ENCODE measurements around the gene TMEM86A. TPM values are rescaled to one million over a fixed set of nuclear protein-coding genes. Genes with fewer than 3 reads are reported as not detected.

The TMEM86A gene
- total and polyA plus RNA-seq, 9 donors = 1.5 to 3.4 (median 3.1) TPM

DNA sequence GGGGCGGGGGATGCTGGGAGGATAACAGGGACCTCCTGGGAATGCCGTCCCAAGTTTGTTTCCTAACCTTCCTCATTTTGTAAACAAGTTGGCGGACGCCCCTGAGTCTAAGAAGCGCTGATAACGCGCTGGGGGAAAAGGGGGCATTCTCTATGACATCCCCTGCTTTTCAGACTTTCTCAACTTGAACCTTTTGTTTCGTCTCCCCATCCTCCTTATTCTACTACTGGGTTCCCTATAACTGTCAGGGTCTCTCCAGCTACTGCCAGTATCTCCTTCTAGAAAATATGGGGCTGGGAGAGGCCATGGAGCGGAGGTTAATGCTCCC is 654 bp downstream of the TMEM86A start:
- Histone ChIP-seq H3K4me3 (ENCODE audit: low read length) (peak overlapping the region; percentile 58), H3K9me3 (replicated peaks; ENCODE audit: control insufficient read depth, low read depth, low read length) (no peaks in the 10 kb centered on the region), H3K27me3 (ENCODE audit: control insufficient read depth, insufficient read depth, low read length) (no peaks in the 10 kb centered on the region), H3K36me3 (ENCODE audit: control insufficient read depth, insufficient read depth, low read length) (peaks cover 2% of the 10 kb centered on the region), H3K4me1 (ENCODE audit: control insufficient read depth, insufficient read depth, low read length) (peaks cover 25% of the 10 kb centered on the region), H3K27ac (ENCODE audit: low read length) (peak overlapping the region; percentile 55)
- no peak for DNase-seq
- no CpG with 5 or more reads among the region's 9 CpGs for WGBS (ENCODE audit: insufficient coverage)

DNA sequence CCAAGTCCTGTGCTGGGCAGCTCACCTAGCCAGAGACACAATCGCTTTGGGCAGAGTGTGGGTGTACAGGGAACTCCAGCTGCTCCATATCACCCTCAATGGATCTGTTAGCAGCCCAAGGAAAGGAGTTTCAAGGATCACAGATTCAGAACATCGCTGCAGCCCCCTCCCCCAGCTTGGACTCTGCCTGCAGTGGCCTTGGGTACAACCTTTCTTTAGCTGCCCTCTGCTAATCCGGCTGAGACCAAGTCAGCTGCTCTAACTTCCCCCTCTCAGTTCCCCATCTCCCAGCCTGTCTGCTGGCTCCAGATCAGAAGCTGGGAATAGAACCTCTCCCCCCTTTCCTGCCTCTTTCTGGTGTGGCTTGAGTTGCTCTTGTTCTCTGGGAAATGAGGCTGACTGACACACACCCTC is 1.3 kb downstream of the TMEM86A start:
- Histone ChIP-seq H3K4me1 (ENCODE audit: control insufficient read depth, insufficient read depth, low read length) (peaks cover 25% of the 10 kb centered on the region), H3K27ac (ENCODE audit: low read length) (peak overlapping the region; percentile 55), H3K36me3 (ENCODE audit: control insufficient read depth, insufficient read depth, low read length) (peaks cover 2% of the 10 kb centered on the region), H3K4me3 (ENCODE audit: low read length) (peak overlapping the region; percentile 58), H3K27me3 (ENCODE audit: control insufficient read depth, insufficient read depth, low read length) (no peaks in the 10 kb centered on the region), H3K9me3 (replicated peaks; ENCODE audit: control insufficient read depth, low read depth, low read length) (no peaks in the 10 kb centered on the region)
- WGBS (ENCODE audit: insufficient coverage) = 47% methylated on average over 3 of the region's 3 CpGs
- DNase-seq = peak; percentile 80

DNA sequence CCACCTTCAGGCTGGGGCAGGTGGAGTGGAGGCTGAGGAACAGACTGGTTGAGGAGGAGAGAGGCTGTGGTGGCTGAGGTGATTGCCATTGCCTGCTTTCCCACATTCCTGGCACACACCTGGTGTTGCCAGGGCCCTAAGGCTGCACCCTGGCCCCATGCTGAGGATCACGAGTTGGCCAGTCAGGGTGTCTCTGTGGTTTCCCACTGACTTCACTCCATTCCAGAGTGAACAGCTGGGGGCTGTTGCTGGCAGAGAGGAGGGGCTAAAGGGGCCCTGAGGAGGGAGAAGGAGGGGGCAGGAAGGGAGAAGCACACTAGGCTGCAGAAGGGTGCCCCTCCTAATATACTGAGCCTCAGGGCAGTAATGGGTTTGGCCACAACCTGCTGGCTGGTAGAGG is 1.8 kb downstream of the TMEM86A start:
- Histone ChIP-seq H3K27ac (ENCODE audit: low read length) (no peak overlapping the region), H3K4me3 (ENCODE audit: low read length) (no peak overlapping the region), H3K36me3 (ENCODE audit: control insufficient read depth, insufficient read depth, low read length) (peaks cover 2% of the 10 kb centered on the region), H3K4me1 (ENCODE audit: control insufficient read depth, insufficient read depth, low read length) (peaks cover 27% of the 10 kb centered on the region), H3K9me3 (replicated peaks; ENCODE audit: control insufficient read depth, low read depth, low read length) (no peaks in the 10 kb centered on the region), H3K27me3 (ENCODE audit: control insufficient read depth, insufficient read depth, low read length) (no peaks in the 10 kb centered on the region)
- WGBS (ENCODE audit: insufficient coverage) = no CpG with 5 or more reads among the region's 1 CpG
- DNase-seq = peak; percentile 42

DNA sequence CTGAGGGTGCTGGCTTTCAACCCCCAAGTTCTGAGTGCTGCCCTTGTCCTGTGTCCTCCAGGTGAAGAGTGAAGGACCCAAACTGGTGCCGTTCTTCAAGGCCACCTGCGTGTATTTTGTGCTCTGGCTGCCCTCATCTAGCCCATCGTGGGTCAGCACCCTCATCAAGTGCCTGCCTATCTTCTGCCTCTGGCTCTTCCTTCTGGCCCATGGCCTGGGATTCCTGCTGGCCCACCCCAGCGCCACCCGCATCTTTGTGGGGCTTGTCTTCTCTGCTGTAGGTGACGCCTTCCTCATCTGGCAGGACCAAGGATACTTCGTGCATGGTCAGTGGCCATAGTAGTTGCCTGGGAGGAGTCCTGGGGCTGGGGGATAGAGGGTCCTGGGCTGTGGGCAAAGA is 2.3 kb downstream of the TMEM86A start:
- Histone ChIP-seq H3K36me3 (ENCODE audit: control insufficient read depth, insufficient read depth, low read length) (peaks cover 2% of the 10 kb centered on the region), H3K9me3 (replicated peaks; ENCODE audit: control insufficient read depth, low read depth, low read length) (no peaks in the 10 kb centered on the region), H3K27me3 (ENCODE audit: control insufficient read depth, insufficient read depth, low read length) (no peaks in the 10 kb centered on the region), H3K4me3 (ENCODE audit: low read length) (no peak overlapping the region), H3K27ac (ENCODE audit: low read length) (no peak overlapping the region), H3K4me1 (ENCODE audit: control insufficient read depth, insufficient read depth, low read length) (peaks cover 32% of the 10 kb centered on the region)
- WGBS (ENCODE audit: insufficient coverage) = 90% methylated on average over 6 of the region's 7 CpGs
- no peak for DNase-seq

DNA sequence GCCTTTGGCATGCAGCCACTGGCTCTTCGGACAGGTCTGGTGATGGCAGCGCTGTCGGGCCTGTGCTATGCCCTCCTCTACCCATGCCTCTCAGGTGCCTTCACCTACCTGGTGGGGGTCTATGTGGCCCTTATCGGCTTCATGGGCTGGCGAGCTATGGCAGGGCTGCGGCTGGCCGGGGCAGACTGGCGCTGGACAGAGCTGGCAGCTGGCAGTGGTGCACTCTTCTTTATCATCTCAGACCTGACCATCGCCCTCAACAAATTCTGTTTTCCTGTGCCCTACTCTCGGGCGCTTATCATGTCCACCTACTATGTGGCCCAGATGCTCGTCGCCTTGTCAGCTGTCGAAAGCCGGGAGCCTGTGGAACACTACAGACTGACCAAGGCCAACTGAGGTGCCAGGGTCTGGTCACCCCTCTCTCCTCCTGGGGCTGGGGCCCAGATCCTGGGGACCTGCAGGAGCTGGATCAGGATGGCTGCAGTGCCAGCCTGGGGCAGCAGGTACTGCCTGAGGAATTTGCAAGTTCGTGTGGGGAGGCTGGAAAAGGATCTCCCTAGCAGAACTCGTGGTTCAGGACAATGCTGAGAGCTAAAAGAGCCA is 3.1 kb downstream of the TMEM86A start:
- Histone ChIP-seq H3K9me3 (replicated peaks; ENCODE audit: control insufficient read depth, low read depth, low read length) (no peaks in the 10 kb centered on the region), H3K36me3 (ENCODE audit: control insufficient read depth, insufficient read depth, low read length) (peaks cover 2% of the 10 kb centered on the region), H3K4me1 (ENCODE audit: control insufficient read depth, insufficient read depth, low read length) (peaks cover 39% of the 10 kb centered on the region), H3K27ac (ENCODE audit: low read length) (no peak overlapping the region), H3K27me3 (ENCODE audit: control insufficient read depth, insufficient read depth, low read length) (peaks cover 3% of the 10 kb centered on the region), H3K4me3 (ENCODE audit: low read length) (no peak overlapping the region)
- 97% methylated on average over 16 of the region's 17 CpGs for WGBS (ENCODE audit: insufficient coverage)
- DNase-seq = no peak

DNA sequence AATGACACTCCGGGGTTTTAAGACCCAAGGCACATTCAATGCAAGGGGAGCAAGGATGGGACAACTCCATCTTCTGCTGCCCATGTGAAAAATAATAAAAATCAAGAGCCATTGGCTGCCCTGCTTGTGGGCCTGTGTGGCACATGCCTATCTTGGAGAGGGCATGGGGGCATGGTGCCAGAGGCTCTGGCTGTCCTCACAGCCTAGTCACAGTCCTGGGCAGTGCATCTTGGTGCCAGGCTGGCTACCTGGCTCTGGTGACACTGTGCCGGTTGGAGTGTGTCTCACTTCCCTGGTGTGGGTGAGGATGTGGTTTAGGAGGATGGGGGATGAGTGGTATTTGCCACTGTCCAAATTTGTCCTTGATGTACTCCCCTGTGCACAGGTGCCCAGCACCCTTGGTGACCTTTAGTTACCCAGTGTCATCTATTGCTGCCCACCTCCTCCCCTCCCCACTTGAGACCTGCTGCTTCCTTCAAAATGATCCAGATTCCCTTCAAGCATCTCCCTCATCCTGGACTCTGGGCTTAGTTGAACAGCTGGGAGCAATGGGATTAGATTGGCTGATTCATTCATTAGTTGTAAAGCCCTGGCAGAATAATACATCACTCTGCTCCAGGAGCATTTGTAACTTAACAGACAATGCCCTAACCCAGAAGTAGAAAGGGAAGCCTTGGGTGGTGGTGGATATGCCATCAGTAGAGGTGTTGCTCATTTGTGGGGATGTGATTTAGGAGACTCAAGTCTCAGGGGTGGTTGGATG is 4.6 kb downstream of the TMEM86A start:
- H3K27ac ChIP-seq (ENCODE audit: low read length) = no peak overlapping the region

DNA sequence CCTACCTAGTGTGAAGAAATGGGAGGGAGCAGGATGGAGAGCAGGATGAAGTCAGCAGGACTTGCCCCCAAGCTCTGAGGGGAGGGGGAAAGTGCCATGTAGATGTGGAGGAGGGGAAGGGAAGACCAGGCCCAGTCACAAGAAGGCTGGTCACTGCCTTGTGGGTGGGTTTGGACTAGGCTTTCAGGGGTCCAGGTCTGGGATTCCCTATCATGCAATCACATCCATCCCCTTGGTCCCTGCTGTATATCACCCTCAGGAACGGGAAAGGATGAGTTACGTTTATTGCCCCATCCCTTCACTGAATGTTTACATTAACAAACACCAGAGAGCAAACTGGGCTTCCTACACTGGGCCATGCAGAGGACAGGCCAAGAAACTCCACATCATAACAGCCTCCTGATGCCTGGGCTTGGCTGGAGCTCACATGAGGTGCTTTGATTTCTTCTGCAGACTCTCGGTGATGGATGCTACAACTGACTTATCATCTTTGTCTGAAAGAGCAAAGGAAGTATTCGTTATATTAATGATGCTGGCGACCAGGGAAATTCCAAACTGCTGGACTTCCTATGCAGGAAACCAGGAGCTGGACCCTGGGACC is 5.6 kb downstream of the TMEM86A start:
- H3K27me3 ChIP-seq (ENCODE audit: control insufficient read depth, insufficient read depth, low read length) = peaks cover 8% of the 10 kb centered on the region
- peaks cover 34% of the 10 kb centered on the region for H3K4me1 ChIP-seq (ENCODE audit: control insufficient read depth, insufficient read depth, low read length)
- no peaks in the 10 kb centered on the region for H3K9me3 ChIP-seq (replicated peaks; ENCODE audit: control insufficient read depth, low read depth, low read length)
- DNase-seq = no peak
- 63% methylated on average over 3 of the region's 5 CpGs for WGBS (ENCODE audit: insufficient coverage)
- H3K36me3 ChIP-seq (ENCODE audit: control insufficient read depth, insufficient read depth, low read length) = peaks cover 2% of the 10 kb centered on the region
- H3K4me3 ChIP-seq (ENCODE audit: low read length) = no peak overlapping the region
- H3K27ac ChIP-seq (ENCODE audit: low read length) = no peak overlapping the region

More for the DNA sequence above, 4.6 kb downstream of the TMEM86A start:
- Histone ChIP-seq H3K9me3 (replicated peaks; ENCODE audit: control insufficient read depth, low read depth, low read length) (no peaks in the 10 kb centered on the region), H3K27me3 (ENCODE audit: control insufficient read depth, insufficient read depth, low read length) (peaks cover 8% of the 10 kb centered on the region), H3K4me1 (ENCODE audit: control insufficient read depth, insufficient read depth, low read length) (peaks cover 38% of the 10 kb centered on the region), H3K4me3 (ENCODE audit: low read length) (no peak overlapping the region), H3K36me3 (ENCODE audit: control insufficient read depth, insufficient read depth, low read length) (peaks cover 2% of the 10 kb centered on the region)
- WGBS (ENCODE audit: insufficient coverage) = 83% methylated on average over 1 of the region's 2 CpGs
- DNase-seq = no peak

DNA sequence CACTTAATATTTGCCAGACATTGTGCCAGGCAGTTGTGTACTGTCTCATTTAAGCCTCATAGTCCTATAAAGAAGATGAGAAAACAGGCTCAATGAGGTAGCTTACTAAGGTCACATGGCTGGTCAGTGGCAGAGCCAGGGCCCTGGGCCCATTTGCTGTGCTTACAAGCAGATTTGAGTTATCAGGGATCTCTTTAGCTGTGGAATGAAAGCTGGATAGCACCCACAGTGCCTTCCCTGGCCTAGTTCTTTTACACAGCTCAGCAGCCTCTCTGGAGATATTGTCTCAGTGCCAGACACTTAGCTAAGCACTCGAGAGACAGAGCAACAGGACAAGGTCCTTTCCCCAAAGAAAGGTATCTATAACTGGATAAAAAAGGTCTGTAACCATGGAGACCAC is 6.1 kb downstream of the TMEM86A start:
- WGBS (ENCODE audit: insufficient coverage) = no CpG with 5 or more reads among the region's 1 CpG
- H3K9me3 ChIP-seq (replicated peaks; ENCODE audit: control insufficient read depth, low read depth, low read length) = no peaks in the 10 kb centered on the region
- H3K27ac ChIP-seq (ENCODE audit: low read length) = no peak overlapping the region
- H3K27me3 ChIP-seq (ENCODE audit: control insufficient read depth, insufficient read depth, low read length) = peaks cover 8% of the 10 kb centered on the region
- no peak for DNase-seq
- peaks cover 2% of the 10 kb centered on the region for H3K36me3 ChIP-seq (ENCODE audit: control insufficient read depth, insufficient read depth, low read length)
- peaks cover 29% of the 10 kb centered on the region for H3K4me1 ChIP-seq (ENCODE audit: control insufficient read depth, insufficient read depth, low read length)
- no peak overlapping the region for H3K4me3 ChIP-seq (ENCODE audit: low read length)

DNA sequence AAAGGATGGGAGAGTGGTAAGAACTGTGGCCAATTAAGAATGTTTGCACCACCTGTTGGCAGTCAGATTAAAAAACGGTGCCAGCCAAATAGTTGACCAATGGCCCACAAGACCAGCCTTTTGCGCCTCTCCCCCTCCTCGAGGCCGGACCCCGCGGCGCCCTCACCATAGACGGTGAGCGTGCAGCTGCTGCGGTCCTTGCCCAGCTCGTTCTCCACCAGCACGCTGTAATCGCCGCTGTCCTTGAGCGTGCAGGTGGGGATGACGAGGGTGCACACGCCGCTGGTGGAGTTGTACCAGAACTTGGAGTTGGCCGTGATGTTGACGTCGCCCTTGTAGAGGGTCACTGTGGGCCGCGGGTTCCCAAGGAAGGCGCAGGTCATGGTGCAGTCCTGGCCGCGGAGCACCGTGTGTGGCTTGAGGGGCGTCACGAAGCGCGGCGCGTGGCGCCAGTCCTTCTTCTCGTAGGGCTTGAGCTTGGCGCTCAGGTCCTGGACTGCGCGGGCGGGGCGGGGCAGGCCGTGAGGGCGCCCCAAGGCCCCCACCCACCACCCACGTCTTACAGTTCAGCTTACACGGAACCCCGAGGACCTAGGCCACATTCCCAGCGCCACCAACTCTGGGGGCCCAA is 7.2 kb downstream of the TMEM86A start:
- H3K4me1 ChIP-seq (ENCODE audit: control insufficient read depth, insufficient read depth, low read length) = peaks cover 18% of the 10 kb centered on the region
- no peaks in the 10 kb centered on the region for H3K9me3 ChIP-seq (replicated peaks; ENCODE audit: control insufficient read depth, low read depth, low read length)
- DNase-seq = peak; percentile 50
- no peak overlapping the region for H3K27ac ChIP-seq (ENCODE audit: low read length)
- WGBS (ENCODE audit: insufficient coverage) = under 1% methylated on average over 37 of the region's 46 CpGs
- H3K36me3 ChIP-seq (ENCODE audit: control insufficient read depth, insufficient read depth, low read length) = peaks cover 2% of the 10 kb centered on the region
- H3K27me3 ChIP-seq (ENCODE audit: control insufficient read depth, insufficient read depth, low read length) = peaks cover 8% of the 10 kb centered on the region
- peak overlapping the region; percentile 40 for H3K4me3 ChIP-seq (ENCODE audit: low read length)

All from muscle of leg (tissue), 11 donors.